Measurements from ENCODE around the gene FOXD2. TPM values are rescaled to one million over a fixed set of nuclear protein-coding genes. Genes with fewer than 3 reads are reported as not detected.
A peak's percentile ranks its signal among the peaks of the same experiment; 100 is the strongest.
"Not testable (repeated sequence)": the region's sequence is repeated elsewhere in the genome, so short reads cannot be mapped to it uniquely, and the experiment has no call there.

The FOXD2 gene
- total RNA-seq, 1 donor from 2014 or later: 0.13 TPM

- no peak for DNase-seq (ENCODE audit: low read depth in 2 of 2)
Observed at GRCh38 chr1:47439819-47440598, 2.2 kb downstream of the FOXD2 start.

- DNase-seq (ENCODE audit: low read depth in 2 of 2): no peak
Observed at GRCh38 chr1:47440599-47441081, 2.8 kb downstream of the FOXD2 start.

DNA sequence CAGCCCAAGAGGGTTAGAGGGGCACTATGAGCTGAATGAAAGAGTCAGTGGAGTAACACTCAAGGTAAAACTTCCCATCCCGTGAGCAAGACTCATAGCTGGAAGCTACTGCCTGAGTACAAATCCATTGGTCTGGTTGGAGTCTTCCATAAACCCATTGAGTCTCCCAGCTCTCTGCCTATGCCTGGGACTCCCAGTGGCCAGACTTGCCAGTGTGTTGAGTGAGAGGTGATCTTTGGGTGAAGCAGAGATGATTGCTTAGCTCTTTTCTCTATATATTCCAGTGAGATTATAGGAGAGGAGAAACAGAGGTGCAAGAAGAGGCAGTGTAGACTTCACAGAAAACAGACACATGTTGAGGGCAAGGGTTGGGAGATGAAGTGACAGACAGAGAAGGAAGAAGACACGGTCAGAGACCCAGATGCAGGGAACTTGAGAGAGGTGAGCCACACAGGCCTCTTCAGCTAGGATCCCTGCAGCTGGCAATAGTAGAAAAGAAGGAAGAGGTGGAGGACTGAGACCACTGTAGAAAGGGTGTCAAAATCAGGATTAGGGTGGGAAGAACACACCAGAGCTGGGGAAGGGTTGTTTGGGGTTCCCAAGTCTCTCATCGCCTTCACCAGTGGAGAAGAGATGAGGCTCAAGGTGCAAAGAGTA, 3.7 kb downstream of the FOXD2 start:
- DNase-seq (ENCODE audit: low read depth in 2 of 2): no peak

DNA sequence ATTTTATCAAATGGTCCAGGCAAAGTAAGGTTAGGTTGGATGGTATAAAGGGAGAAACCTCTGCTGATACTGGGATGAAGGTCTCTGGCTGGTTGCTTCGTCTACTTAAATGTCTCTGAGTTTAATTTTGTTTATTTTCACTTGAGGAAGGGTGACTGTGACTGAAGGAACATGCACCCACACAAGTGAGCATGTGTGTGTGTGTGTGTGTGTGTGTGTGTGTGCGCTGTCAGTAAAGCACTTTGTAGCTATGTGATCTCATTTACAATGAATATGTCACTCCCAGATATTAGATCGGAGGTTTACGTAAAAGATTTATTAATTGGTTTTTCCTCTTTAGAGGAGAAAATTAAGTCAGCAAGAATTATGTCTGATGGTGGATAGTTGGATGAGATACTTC, 4.4 kb downstream of the FOXD2 start:
- DNase-seq (ENCODE audit: low read depth in 2 of 2): no peak

GRCh38 chr1:47442842-47443529, 5.1 kb downstream of the FOXD2 start:
- no peak for DNase-seq (ENCODE audit: low read depth in 2 of 2)

- DNase-seq (ENCODE audit: low read depth in 2 of 2): no peak
Observed at GRCh38 chr1:47443530-47444296, 5.9 kb downstream of the FOXD2 start.

- no peak for DNase-seq (ENCODE audit: low read depth in 2 of 2)
Observed at GRCh38 chr1:47444297-47444561, 6.4 kb downstream of the FOXD2 start.

GRCh38 chr1:47444562-47445465, 7.0 kb downstream of the FOXD2 start:
- DNase-seq (ENCODE audit: low read depth in 2 of 2): no peak

- DNase-seq (ENCODE audit: low read depth in 2 of 2): no peak
Observed at GRCh38 chr1:47445823-47446550, 8.1 kb downstream of the FOXD2 start.

DNA sequence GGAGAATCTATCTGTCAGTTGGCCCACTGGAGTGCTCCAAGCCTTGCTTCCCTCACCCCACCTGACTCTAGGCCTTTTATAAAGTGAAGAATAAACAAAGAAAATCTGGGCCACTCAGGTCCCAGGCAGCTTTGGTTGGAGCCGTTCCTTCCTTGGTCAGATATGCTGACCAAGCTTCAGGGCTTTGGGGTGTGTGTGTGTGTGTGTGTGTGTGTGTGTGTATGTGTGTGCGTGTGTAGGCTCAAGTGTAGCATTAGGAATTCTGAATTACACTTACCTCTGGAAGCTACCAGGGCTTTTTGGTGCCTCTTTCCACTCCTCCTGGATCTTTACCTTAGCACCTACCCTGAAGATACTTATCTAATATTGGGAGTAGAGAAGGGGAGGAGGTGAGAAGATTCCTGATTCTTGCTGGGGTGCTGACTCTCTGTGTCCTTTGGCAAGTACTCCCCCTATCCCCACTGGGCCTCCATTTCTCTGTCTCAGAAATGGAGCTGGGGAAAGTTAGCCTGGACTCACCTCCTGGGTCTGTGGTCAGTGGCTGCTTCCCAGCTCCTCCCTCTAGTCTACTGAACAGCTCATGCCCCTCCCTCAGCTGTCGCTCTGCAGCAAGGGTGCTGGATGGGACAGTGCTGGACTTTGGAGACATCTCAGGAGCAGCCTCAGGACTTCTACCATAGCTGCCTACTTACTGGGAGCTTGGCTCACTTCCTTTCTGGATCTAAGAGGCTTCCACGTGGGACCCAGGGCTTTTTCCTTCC, 10.8 kb downstream of the FOXD2 start:
- DNase-seq (ENCODE audit: low read depth in 2 of 2): no peak

- DNase-seq (ENCODE audit: low read depth in 2 of 2): peak in 1 of 2 donors; percentile 26
Observed at GRCh38 chr1:47449822-47450552, 12.1 kb downstream of the FOXD2 start.

GRCh38 chr1:47450606-47451005, 12.8 kb downstream of the FOXD2 start:
- DNase-seq (ENCODE audit: low read depth in 2 of 2): no peak

DNA sequence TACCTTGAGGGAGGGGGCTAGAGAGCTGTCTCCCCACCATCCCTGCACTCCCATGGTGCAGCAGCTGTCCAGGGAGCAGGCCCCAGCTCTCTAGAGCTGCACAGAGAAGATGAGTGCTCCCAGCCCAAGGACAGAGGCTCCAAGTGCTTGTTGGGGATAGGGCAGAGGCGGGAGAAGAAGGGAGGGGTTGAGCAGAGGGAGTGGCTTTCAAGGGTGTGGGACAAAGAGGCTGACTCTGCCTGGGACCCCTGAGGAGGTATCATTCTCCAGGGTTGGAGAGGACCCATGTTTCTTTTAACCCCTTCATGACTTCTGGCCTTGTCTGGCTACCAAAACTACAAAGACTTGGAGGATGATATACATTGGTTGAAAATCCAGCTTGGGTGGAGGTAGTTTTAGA, 14.6 kb downstream of the FOXD2 start:
- DNase-seq (ENCODE audit: low read depth in 2 of 2): no peak

DNA sequence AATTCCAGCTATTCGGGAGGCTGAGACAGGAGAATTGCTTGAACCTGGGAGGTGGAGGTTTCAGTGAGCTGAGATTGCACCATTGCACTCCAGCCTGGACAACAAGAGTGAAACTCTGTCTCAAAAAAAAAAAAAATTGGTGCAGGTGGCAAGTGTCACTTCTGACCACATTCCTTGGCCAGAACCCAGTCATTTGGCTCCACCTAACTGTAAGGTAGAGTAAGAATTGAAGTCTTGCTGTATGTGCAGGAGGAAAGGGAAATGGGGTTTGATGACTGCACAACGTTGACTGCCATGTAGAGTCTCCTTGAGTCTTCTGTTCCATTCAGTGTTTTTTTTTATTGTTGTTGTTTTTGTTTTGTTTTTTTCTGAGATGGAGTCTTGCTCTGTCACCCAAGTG, 16.1 kb downstream of the FOXD2 start:
- not testable (repeated sequence) for DNase-seq (ENCODE audit: low read depth in 2 of 2)

DNA sequence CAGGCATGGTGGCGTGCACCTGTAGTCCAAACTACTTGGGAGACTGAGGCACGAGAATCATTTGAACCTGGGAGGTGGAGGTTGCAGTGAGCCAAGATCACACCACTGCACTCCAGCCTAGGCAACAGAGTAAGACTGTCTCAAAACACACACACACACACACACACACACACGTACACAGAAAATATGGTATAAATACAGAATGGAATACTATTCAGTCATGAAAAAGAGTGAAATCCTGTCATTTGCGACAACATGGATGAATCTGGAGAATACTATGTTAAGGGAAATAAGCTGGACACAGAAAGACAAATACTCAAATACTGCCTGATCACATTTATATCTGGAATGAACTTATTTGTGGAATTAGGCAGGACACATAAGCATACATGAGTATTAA, 18.4 kb downstream of the FOXD2 start:
- no peak for DNase-seq (ENCODE audit: low read depth in 2 of 2)

- DNase-seq (ENCODE audit: low read depth in 2 of 2): not testable (repeated sequence)
Observed at GRCh38 chr1:47457547-47457946, 19.7 kb downstream of the FOXD2 start.

DNA sequence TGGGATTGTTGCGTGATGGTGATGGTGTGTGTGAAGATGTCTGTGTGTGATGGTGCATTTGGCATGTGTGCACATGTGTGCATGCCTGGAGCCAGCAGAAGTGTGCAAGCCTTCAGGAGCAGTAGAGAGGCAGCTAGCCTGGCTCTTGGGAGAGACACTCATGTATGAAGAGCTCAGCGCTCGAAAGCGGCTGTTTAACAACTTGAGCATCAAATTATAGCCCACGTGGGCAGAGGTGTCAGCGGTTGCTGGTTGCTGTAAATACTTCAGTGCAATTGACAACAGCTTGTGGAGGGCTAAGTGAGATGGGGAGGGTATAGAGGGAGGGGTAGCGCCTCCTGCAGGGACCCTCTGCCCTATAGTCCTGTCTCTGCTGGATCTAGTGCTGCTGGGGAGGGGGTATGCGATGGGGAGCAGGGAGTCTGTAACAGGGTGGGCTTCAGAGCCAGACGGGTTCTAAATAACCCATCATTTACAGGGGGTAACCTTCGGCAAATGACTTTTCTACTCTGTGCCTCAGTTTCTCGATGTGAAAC, 21.5 kb downstream of the FOXD2 start:
- DNase-seq (ENCODE audit: low read depth in 2 of 2): no peak

DNA sequence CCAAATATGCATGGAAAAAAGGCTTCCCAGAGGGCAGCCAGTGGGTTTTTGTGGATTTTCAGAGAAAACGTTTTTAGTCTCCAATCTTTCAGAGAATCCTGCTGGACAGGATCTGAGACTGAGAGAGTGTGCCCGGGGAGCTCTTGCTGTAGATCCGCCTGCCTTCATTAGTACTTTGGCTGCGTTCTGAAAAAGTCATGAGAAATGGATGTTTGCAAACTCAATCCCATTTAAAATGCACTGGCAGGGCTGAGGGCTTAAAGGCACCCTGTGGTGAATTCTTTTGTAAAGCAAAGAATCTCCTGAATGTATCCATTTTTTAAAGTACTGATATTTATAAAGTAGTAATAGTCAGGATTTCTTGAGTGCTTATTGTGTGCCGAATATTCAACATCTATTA, 22.2 kb downstream of the FOXD2 start:
- DNase-seq (ENCODE audit: low read depth in 2 of 2): no peak

All from dermis microvascular lymphatic vessel endothelial cell (primary cell).